GM18499 (cell line): ENCODE measurements around the gene LPCAT1.
"Not testable (repeated sequence)": the region's sequence is repeated elsewhere in the genome, so short reads cannot be mapped to it uniquely, and the experiment has no call there.

Experiments used
- ATAC-seq: cut with Tn5 transposase; IDR thresholded peaks from one replicate; pipeline ENCODE4 v1.9.1; 2021; ENCODE audit warnings: moderate number of reproducible peaks; ENCODE audit not compliant: insufficient read depth, unreplicated experiment

The LPCAT1 gene, protein sequence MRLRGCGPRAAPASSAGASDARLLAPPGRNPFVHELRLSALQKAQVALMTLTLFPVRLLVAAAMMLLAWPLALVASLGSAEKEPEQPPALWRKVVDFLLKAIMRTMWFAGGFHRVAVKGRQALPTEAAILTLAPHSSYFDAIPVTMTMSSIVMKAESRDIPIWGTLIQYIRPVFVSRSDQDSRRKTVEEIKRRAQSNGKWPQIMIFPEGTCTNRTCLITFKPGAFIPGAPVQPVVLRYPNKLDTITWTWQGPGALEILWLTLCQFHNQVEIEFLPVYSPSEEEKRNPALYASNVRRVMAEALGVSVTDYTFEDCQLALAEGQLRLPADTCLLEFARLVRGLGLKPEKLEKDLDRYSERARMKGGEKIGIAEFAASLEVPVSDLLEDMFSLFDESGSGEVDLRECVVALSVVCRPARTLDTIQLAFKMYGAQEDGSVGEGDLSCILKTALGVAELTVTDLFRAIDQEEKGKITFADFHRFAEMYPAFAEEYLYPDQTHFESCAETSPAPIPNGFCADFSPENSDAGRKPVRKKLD

DNA sequence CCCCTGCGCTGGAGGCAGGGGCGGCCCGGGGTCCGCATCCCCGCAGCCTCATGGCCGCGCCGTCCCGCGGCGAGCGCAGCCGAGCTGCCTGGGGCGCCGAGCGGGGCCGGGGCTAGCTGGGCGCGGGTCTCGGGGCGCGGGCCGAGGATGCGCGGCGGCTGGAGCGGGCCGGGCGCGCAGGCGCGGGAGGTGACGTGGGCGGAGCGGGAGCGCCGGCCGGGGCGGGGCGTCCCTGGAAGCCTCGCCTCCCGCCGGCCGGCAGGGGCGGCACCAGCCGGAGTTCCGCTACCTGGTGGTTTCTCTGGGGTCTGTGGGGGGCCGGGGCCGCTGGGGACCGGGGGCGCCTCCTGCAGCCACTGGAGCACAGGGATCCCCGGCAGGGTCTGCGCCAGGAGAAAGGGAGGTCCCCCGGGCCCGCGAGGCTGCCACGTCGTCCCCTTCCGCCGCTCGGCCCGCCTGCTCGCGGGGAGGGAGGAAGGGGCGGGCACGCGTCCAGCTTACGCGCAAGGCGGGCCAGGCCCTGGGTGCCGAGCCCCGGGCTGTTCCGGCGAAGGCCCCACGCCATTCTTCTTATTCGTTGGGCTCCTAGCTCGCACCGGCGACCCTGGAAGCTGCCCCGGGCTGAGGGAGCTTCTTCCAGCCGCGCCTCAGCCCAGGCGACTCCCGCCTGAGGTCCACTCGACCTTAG is at the start of gene LPCAT1:
LPCAT1 (minus strand) TSS at position 168 of the 688 bp plus-strand sequence; CDS start at position 52, 116 bp downstream.
- peak; percentile 44 for ATAC-seq

DNA sequence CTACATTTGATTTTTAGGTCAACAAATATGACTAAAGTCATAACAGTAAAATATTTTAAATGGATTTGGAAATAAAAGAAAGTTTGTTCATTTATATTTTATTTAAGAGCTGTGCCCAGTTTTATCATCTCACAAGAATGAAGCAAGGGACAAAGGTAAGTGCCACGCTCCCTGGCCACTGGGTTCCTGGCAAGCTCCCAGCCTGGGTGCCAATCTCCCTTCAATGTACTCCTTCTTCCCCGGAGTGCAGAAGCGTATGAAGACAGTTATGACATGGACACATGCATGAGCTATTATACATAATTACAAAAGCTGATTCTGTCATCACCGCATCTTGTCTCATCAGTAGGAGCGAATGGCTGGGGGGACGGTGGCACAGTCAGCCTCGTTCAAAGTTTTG is 48.1 kb upstream of the LPCAT1 start:
- not testable (repeated sequence) for ATAC-seq

GRCh38 chr5:1570975-1571374 is 47.2 kb upstream of the LPCAT1 start:
- no peak for ATAC-seq

DNA sequence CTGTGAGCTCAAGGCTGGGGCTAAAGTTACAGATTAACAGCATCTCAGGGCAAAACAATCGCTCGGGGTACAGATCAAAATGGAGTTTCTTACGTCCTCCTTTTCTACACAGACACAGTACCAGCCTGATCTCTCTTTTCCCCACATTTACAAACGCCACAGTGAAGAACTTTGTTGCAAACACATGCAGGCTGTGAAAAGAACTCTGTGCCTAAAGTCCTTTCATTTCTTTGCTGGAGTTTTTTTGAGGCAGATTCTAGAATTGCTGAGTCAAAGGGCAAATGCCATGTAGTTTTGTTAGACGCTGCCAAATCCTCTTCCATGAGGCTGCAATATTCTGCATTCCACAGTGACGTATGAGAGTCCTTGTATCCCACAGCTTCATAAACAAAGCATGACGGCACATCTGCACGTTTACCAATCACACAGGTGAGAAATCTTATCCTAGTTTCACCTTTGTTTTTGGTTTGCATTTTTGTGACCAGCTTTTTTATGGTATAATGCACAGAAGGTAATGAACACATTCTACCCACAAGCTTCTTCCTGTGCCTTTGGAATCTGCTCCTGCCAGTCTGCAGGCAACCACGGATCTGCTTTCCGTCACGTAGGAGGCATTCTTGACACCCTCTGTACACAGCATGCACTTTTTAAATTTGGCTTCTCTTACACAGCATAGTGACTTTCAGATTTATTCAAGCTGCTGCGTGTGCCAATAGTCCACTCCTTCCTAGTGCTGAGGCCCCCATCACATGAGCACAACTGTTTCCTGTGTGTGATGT is 44.6 kb upstream of the LPCAT1 start:
- ATAC-seq, result no peak

DNA sequence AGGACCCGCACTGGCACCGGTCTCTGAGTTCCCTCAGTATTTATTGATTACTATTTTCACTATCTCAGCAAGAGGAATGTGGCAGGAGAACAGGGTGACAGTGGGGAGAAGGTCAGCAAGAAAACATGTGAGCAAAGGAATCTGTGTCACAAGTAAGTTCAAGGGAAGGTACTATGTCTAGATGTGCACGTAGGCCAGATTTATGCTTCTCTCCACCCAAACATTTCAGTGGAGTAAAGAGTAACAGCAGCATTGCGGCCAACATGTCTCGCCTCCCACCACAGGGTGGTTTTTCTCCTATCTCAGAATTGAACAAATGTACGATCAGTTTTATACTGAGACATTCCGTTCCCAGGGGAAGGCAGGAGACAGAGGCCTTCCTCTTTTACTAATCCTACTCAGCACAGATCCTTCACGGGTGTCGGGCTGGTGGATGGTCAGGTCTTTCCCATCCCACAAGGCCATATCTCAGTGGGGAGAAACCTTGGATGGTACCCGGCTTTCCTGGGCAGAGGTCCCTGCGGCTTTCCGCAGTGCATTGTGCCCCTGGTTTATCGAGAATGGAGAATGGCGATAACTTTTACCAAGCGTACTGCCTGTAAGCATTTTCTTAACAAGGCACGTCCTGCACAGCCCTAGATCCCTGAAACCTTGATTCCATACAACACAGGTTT is 43.9 kb upstream of the LPCAT1 start:
- ATAC-seq, result not testable (repeated sequence)

- ATAC-seq, result no peak
Observed at GRCh38 chr5:1565737-1566734, 42.3 kb upstream of the LPCAT1 start.

DNA sequence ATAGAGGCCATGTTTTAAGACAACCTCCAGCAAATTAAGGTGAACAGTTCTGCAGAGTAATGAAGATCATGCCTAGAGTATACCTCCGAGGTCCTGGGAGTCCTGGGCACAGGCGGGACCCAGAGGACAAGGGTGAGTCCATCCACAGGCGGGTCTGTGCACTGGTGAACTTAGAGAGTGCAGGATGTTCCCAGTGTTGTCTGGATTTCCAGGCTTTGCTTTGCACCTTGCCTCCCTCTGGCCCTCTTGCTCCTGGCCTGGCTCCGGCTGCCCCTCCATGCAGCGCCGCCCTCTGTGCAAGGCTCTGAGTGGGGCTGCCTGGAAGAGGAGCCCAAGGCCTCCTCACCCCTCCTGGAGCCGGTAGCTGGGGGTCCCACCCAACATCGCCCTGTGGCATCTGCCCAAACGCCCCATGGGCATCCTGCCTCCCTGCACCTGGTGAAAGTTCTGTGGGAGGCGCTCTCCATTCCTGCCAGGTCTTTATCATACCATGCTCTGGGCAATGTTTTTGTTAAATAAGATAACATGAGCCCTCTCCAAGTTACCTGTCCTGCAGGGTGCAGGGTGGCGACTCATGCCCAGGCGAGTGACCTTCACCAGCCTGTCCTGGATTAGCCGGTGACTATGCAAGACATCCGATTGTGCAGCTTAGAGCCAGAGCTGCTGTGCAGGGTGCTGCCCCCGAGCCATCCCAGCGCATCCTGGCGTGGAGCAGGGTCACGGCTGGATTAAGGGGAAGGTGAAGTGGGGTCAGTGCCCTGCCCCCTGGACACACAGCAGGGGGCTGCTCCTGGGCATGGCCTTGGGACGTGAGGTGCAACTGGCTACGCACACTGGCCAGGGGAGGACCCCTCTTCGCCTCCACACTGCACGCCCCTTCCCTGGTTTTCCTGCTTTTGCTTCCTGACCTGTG is 41.3 kb upstream of the LPCAT1 start:
- no peak for ATAC-seq

GRCh38 chr5:1564182-1564748 is 40.5 kb upstream of the LPCAT1 start:
- no peak for ATAC-seq

- no peak for ATAC-seq
Observed at GRCh38 chr5:1563617-1564181, 39.9 kb upstream of the LPCAT1 start.

GRCh38 chr5:1563051-1563461 is 39.3 kb upstream of the LPCAT1 start:
- no peak for ATAC-seq

DNA sequence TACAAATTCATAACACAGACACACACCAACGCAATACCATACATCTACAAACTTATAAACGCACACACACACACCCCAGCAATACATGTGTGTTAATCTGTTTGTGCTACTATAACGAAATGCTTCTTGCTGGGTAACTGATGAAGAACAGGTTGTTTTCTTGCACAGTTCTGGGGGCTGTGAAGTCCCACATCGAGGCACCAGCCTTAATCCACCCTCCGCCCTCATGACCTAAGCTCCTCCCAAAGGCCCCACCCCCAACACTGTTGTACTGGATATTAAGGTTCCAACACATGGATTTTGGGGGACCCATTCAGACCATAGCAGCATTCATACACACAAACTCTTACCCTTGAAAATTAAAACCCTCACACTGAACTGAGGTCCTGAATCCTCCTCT is 38.8 kb upstream of the LPCAT1 start:
- ATAC-seq, result no peak

DNA sequence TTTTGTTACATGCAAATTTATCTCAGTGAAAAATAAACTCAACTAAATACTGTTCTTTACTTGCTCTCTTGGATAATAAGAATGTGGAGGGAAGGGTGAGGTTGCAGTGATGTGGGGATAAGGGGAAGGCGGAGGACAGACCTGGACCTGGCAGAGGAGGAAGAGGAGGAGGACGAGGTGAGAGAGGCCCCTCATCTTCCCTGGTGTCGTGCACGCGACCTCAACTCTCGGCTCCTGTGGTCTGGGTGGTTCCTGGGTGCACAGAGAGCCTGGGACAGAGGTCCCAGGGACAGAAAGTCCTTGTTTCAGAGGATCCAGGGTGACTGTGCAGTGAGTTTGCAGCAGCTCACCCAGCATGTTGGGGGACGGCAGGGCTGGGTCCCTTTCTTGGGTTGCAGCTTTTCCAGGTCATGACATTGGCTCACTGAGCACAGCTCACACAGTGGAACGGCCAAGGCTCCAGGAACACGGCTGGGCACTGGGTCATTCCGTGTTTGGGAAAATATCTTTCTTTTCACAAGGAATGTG is 37.7 kb upstream of the LPCAT1 start:
- ATAC-seq, result no peak

DNA sequence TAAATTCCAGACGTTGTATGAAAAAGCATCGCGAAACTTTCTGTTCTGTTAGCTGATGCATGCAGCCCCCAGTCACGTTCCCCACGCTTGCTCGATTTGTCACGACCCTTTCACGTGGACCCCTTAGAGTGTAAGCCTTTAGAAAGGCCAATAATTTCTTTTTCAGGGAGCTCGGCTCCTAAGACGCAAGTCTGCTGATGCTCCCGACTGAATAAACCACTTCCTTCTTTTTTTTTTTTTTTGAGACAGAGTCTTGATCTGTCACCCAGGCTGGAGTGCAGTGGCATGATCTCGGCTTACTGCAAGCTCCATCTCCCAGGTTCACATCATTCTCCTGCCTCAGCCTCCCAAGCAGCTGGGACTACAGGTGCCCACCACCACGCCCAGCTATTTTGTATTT is 36.7 kb upstream of the LPCAT1 start:
- ATAC-seq, result not testable (repeated sequence)

DNA sequence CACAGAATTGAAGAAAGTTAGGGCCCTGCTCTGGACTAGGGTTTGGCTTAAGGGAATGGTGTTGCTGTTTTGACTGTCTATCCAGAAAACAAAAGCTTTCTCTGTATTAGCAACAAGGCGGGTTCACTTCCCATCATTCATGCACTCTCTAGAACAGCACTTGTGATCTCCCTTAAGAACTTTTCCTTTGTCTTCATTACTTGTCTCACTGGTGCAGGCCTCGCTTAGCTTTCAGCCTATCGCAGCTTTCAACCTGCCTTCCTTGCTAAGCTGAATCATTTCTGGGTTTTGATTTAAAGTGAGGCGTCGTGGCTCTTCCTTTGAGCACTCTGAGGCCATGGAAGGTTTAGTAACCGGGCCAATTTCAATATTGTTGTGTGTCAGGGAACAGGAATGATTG is 35.2 kb upstream of the LPCAT1 start:
- no peak for ATAC-seq

DNA sequence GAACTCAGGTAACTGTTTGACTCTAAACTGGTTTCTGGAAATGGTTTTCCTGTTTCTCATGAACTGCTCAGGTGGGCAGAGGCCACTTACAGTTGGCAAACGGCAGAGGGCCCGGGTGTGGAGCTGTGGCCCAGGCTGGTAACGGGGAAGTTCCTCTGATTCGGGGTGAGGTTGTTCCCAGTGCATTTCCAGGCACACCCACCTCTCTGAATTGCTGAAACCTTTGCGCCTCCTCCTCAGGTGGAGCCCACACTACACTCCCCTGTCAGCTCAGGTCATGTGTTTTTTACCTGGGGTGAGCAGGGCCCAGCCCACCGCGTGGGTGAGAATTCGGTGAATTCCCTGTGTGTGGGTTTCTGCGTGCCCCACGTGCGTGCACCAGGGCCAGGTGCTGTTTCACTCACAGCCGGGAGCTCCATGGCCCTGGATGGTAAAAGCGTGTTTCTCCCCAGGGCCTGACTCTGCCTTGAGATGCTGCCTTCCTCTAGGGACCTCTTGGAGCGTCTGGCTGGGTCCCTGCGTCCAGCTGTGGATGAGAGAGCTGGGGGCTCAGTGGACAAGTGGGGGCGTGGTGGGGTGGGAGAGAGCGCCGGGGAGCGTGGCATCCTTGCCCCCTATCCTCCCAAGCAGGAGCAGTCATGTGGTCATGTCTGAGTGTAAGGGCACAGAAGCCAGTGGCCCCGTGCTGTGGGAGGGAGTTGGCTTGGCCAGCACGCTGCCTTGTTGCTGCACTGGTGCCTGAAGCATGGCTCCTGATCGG is 33.5 kb upstream of the LPCAT1 start:
- ATAC-seq, result no peak
